ENCODE data around the gene IRX3.

Gene IRX3

DNA sequence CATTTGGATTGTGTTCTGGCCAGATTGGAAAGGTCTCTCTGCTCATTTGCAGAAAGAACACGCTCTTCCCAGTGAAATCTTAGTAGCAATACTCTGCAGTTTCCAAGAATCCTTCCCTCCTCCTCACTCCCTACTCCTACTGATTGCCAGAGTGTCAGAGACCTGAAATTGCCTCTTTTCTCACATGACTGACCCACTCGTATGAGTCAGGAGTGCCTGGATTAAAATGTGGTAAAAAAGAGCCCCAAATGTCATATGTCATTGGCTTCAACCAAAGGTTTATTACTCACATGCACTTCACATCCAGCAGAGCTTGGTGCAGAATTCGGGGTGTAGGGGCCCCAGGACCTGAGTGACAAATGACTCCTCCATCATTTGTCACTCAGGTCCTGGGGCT lies 39.7 kb upstream of the IRX3 start:
- no peak for ATAC-seq
- TF ChIP-seq ZNF565 (CRISPR knock-in tag; conservative IDR thresholded peaks at IDR 0.05; ENCODE audit: low read depth) (no peak), ZNF8 (CRISPR knock-in tag; IDR thresholded peaks at IDR 0.05) (no peak), RARB (CRISPR knock-in tag; IDR thresholded peaks at IDR 0.05) (no peak), OSR1 (CRISPR knock-in tag; IDR thresholded peaks at IDR 0.05) (no peak), ARNTL (CRISPR knock-in tag; IDR thresholded peaks at IDR 0.05; ENCODE audit: borderline replicate concordance, low read depth) (no peak), SNAI2 (CRISPR knock-in tag; IDR thresholded peaks at IDR 0.05) (no peak), PPARA (CRISPR knock-in tag; IDR thresholded peaks at IDR 0.05; ENCODE audit: borderline replicate concordance) (no peak), CSDC2 (CRISPR knock-in tag; IDR thresholded peaks at IDR 0.05) (no peak), ESRRG (CRISPR knock-in tag; IDR thresholded peaks at IDR 0.05) (no peak), ZFP30 (CRISPR knock-in tag; IDR thresholded peaks at IDR 0.05) (no peak)
- TF ChIP-seq, protein P1, sequence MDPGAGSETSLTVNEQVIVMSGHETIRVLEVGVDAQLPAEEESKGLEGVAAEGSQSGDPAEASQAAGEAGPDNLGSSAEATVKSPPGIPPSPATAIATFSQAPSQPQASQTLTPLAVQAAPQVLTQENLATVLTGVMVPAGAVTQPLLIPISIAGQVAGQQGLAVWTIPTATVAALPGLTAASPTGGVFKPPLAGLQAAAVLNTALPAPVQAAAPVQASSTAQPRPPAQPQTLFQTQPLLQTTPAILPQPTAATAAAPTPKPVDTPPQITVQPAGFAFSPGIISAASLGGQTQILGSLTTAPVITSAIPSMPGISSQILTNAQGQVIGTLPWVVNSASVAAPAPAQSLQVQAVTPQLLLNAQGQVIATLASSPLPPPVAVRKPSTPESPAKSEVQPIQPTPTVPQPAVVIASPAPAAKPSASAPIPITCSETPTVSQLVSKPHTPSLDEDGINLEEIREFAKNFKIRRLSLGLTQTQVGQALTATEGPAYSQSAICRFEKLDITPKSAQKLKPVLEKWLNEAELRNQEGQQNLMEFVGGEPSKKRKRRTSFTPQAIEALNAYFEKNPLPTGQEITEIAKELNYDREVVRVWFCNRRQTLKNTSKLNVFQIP (CRISPR knock-in tag; IDR thresholded peaks at IDR 0.05; ENCODE audit: borderline replicate concordance, low read depth), result no peak
- TF ChIP-seq, protein P2, sequence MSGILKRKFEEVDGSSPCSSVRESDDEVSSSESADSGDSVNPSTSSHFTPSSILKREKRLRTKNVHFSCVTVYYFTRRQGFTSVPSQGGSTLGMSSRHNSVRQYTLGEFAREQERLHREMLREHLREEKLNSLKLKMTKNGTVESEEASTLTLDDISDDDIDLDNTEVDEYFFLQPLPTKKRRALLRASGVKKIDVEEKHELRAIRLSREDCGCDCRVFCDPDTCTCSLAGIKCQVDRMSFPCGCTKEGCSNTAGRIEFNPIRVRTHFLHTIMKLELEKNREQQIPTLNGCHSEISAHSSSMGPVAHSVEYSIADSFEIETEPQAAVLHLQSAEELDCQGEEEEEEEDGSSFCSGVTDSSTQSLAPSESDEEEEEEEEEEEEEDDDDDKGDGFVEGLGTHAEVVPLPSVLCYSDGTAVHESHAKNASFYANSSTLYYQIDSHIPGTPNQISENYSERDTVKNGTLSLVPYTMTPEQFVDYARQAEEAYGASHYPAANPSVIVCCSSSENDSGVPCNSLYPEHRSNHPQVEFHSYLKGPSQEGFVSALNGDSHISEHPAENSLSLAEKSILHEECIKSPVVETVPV (CRISPR knock-in tag; IDR thresholded peaks at IDR 0.05), result no peak

DNA sequence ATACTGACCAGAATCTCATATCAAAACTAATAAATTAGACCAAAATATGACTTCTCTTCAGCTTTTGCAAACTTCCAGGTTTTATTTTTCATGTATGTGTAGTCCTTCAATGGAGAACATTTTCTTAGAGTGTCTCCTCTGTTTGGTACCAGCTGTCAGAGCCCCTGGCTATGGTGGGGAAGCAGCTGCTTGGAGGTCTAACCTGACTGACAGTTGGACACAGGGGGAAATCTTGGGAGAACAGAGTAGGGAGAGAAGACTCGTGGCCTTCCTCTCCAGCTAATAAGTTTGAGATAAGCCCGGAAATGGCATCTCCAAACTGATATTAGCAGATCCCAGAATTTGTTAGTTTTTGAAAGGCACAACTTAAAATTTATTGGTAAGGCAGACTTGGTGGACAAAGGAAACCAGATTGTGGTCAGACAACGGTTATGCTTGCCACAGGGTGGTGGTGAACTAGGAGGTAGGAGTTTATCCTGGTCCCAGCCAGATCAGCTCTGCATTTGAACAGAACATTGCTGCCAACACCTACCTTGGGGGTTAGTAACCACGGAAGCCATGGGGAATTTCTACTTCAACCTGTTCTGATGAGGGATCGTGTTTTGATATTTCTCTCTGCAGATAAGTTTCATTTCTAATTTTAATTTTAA lies 39.2 kb upstream of the IRX3 start:
- no peak for TF ChIP-seq TCF4 (CRISPR knock-in tag; IDR thresholded peaks at IDR 0.05; ENCODE audit: borderline replicate concordance)
- ATAC-seq, result no peak

DNA sequence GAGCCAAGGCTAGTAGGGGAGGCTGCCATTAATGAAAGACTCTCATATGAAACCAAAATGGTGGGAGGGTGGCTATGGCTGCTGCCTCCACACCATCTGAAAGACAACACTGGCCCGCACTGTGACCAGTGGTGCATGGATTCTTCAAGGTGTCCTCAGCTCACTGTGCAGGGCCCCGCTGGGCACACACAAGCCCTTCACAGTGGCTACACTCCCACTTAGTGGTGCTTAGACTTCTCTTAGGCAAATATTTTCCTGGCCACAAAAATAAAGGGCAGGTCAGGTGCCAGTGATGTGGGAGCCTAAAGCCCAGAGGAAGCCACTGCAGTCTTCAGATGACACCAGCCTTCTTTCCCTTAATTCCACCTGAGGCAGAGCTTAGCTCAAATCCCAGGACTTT lies 38.1 kb upstream of the IRX3 start:
- TF ChIP-seq ZFP3 (CRISPR knock-in tag; IDR thresholded peaks at IDR 0.05) (no peak), PPARA (CRISPR knock-in tag; IDR thresholded peaks at IDR 0.05; ENCODE audit: borderline replicate concordance) (no peak), TOX (CRISPR knock-in tag; IDR thresholded peaks at IDR 0.05; ENCODE audit: borderline replicate concordance) (no peak), ESRRG (CRISPR knock-in tag; IDR thresholded peaks at IDR 0.05) (no peak), ZNF565 (CRISPR knock-in tag; conservative IDR thresholded peaks at IDR 0.05; ENCODE audit: low read depth) (no peak)
- TF ChIP-seq, protein P3, sequence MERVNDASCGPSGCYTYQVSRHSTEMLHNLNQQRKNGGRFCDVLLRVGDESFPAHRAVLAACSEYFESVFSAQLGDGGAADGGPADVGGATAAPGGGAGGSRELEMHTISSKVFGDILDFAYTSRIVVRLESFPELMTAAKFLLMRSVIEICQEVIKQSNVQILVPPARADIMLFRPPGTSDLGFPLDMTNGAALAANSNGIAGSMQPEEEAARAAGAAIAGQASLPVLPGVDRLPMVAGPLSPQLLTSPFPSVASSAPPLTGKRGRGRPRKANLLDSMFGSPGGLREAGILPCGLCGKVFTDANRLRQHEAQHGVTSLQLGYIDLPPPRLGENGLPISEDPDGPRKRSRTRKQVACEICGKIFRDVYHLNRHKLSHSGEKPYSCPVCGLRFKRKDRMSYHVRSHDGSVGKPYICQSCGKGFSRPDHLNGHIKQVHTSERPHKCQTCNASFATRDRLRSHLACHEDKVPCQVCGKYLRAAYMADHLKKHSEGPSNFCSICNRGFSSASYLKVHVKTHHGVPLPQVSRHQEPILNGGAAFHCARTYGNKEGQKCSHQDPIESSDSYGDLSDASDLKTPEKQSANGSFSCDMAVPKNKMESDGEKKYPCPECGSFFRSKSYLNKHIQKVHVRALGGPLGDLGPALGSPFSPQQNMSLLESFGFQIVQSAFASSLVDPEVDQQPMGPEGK (CRISPR knock-in tag; IDR thresholded peaks at IDR 0.05; ENCODE audit: borderline replicate concordance), result no peak
- TF ChIP-seq, protein P4, sequence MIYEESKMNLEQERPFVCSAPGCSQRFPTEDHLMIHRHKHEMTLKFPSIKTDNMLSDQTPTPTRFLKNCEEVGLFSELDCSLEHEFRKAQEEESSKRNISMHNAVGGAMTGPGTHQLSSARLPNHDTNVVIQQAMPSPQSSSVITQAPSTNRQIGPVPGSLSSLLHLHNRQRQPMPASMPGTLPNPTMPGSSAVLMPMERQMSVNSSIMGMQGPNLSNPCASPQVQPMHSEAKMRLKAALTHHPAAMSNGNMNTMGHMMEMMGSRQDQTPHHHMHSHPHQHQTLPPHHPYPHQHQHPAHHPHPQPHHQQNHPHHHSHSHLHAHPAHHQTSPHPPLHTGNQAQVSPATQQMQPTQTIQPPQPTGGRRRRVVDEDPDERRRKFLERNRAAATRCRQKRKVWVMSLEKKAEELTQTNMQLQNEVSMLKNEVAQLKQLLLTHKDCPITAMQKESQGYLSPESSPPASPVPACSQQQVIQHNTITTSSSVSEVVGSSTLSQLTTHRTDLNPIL (CRISPR knock-in tag; IDR thresholded peaks at IDR 0.05; ENCODE audit: low read depth), result no peak
- no peak for ATAC-seq

DNA sequence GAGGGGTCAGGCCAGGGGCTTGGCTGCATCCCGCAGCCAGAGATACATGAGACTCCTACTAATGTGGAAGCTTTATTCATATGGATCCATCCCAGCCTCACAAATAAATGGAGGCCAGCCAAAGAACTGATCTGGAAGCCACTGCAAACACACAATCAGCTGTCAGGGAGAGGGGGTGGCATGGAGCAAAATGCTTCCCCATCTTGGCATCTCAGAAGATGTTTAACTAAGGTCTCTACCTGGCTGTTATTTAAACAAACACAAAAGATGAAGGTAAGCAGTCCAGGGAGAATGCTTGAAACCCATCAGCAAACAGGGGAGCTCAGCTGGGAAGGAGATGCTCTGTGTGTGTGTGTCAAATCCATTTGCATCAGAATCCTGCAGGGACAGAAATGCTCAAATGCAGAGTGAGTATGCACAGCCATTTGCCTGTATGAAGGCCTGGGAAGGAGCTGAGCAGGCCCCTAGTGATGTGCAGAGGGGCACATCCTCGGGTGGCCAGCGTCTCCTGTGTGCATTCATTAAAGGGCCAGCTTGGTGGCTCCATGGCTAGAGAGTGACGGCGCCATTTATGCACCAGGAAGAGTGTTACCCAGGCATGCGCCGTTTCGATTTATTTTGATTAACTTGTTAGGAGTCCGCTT lies 34.2 kb upstream of the IRX3 start:
- no peak for ATAC-seq
- TF ChIP-seq ZC3H10 (CRISPR knock-in tag; IDR thresholded peaks at IDR 0.05) (no peak), ISL1 (CRISPR knock-in tag; IDR thresholded peaks at IDR 0.05) (no peak), RARB (CRISPR knock-in tag; IDR thresholded peaks at IDR 0.05) (no peak), ZNF565 (CRISPR knock-in tag; conservative IDR thresholded peaks at IDR 0.05; ENCODE audit: low read depth) (no peak), TCF4 (CRISPR knock-in tag; IDR thresholded peaks at IDR 0.05; ENCODE audit: borderline replicate concordance) (no peak), TOX (CRISPR knock-in tag; IDR thresholded peaks at IDR 0.05; ENCODE audit: borderline replicate concordance) (no peak)

DNA sequence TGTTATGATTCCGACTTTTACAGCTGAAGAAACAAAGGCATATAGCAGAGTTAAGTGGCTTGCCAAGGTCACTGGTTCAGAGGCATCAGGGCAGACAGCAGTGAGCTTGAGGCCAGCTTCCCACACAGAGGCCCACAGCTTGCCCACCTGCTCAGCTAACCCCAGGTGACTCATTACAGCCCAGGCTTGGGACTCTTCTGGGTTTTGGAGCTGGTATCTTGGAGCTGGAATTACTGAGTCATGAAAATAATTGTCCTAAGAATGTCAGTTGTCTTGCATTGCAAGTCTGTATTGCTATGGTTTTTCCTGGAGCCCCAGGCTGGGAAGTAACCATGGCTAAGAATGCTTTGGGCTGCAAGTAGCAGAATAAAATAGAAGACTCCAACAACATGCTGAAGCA lies 32.4 kb upstream of the IRX3 start:
- ATAC-seq, result no peak; the same call in 2 of the 3 replicates
- TF ChIP-seq ZFP30 (CRISPR knock-in tag; IDR thresholded peaks at IDR 0.05) (no peak), RARB (CRISPR knock-in tag; IDR thresholded peaks at IDR 0.05) (no peak)
- TF ChIP-seq, protein P2 (CRISPR knock-in tag; IDR thresholded peaks at IDR 0.05), result no peak

Data from SK-N-SH treated with all-trans-retinoic acid at 6 μM for 48 hours (cell line).